Measurements from ENCODE around the gene TLX1. TPM values are rescaled to one million over a fixed set of nuclear protein-coding genes. Genes with fewer than 3 reads are reported as not detected.
A peak's percentile ranks its signal among the peaks of the same experiment; 100 is the strongest.

TLX1 gene
- not detected for total RNA-seq

GRCh38 chr10:101130984-101131961 lies at the start of gene TLX1:
TLX1 (plus strand) TSS chr10:101131300; CDS start chr10:101131542, 242 bp downstream.
- DNase-seq (ENCODE audit: low read depth in 2 of 3, low spot score in 2 of 3) = peak in 2 of 3 donors; percentile 58 to 76

GRCh38 chr10:101085846-101086245 lies 45.3 kb upstream of the TLX1 start:
- no peak for DNase-seq (ENCODE audit: low read depth in 2 of 3, low spot score in 2 of 3)

DNA sequence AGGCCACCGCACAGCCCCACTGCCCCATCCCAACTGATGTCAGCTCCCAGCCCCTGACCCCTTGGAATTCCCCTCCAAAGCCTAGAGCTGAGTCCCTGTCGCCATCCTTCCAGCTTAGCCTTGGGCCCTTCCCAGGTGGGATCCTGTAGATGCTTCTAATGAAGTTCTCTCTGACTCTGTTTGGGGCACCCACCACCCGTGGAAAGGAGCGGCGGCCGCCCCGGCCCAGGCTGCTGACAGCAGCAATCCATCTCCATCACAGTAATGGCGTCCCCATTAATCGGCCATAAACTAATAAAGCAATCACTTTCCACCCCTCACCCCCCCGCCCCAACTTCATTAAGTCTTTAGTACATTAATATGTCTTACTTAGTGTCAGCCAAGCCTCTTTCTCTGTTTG lies 43.7 kb upstream of the TLX1 start:
- DNase-seq (ENCODE audit: low read depth in 2 of 3, low spot score in 2 of 3) = no peak

DNA sequence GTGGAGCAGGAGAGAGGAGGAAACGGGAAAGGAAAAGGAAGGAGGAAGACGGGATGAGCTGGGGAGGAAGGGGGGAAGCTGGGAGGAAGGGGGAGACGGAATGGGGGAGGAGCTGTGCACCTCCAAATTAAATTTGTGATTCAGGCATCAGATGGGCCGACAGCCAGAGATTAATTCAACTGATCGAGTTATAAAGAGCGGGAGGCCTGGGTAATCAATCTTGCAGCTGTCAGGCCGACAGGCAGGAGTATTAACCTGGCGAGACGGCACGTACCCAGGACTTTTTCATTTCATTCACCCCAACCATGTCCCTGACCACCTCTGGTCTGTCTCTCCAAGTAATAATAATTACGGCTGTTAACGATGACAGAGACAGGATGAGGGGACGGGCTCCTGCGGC lies 43.1 kb upstream of the TLX1 start:
- no peak for DNase-seq (ENCODE audit: low read depth in 2 of 3, low spot score in 2 of 3)

GRCh38 chr10:101089520-101090299 lies 41.4 kb upstream of the TLX1 start:
- DNase-seq (ENCODE audit: low read depth in 2 of 3, low spot score in 2 of 3) = no peak

DNA sequence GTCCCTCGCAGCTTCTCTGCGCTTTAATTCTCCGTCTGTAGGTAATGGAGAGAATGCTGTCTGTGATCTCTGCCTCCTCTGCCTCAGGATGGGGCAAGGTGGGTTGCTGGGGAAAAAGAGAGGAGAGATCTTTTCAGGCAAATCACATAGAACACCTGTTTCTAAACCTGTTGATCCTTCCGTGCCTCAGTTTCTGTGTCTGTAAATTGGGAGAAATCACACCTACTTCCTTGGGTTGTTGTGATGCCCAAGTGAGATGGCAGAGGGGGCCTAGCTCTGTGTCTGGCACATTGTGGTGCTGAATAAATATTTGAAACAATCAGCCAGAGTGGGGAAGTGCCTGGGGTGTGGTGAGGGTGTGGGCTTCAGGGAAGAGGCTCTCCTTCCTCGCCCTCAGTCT lies 40.5 kb upstream of the TLX1 start:
- no peak for DNase-seq (ENCODE audit: low read depth in 2 of 3, low spot score in 2 of 3)

GRCh38 chr10:101091546-101092290 lies 39.4 kb upstream of the TLX1 start:
- DNase-seq (ENCODE audit: low read depth in 2 of 3, low spot score in 2 of 3) = no peak

GRCh38 chr10:101092881-101093354 lies 38.2 kb upstream of the TLX1 start:
- DNase-seq (ENCODE audit: low read depth in 2 of 3, low spot score in 2 of 3) = no peak

DNA sequence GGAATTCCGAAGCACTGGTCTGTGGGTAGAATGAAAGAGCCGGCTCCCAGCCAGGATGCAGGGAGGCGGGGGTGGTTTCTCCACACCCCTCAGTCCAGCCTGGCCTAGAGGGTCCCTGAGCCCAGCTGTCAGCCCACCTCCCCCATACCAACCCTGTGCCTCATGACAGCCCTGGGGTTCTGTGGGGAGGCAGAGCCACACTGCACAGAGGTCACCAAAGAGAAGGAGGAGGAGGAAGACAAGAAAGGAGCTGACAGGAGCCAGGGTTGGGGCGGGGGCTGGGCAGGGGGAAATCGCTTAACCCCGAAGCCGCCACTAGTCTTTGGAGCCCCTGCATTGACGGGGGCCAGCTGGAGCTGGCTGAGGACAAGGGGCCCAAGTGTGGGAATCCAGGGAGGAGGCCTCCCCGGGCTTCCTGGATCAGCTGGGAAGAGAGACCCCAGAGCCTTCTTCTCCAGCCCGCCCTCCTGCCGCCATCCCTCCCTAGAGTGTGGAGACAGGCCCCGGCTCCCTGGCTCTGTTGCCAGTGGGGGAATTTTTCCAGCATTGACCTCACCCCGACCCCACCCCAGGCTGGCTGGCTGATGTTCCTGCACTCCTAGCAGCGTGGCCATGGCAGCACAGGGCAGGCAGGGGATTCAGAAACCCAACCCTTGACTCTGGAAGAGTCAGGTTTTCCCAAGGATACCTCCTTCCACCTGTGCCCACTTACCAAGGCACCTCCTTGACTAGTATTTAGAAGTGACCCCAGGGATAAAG lies 36.8 kb upstream of the TLX1 start:
- no peak for DNase-seq (ENCODE audit: low read depth in 2 of 3, low spot score in 2 of 3)

DNA sequence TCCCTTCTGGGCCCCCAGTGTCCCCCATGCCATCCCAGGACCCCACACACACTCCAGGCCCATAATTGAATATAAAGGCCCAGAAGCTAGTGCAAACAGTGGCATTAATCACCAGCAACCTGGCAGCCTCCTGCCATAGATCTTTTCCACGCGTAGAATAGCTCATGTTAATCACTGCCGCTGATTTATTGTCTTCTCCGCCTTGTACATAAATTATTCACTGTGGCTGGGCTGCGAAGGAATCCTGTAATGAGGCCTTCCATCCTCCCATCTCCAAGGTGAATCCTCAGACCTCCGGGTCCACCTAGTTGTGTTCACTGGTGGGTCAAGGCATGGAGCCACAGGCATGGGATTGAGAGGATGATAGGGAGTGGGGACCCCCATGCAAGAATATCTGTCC lies 36.1 kb upstream of the TLX1 start:
- no peak for DNase-seq (ENCODE audit: low read depth in 2 of 3, low spot score in 2 of 3)

GRCh38 chr10:101095550-101096213 lies 35.4 kb upstream of the TLX1 start:
- DNase-seq (ENCODE audit: low read depth in 2 of 3, low spot score in 2 of 3) = peak; percentile 45 to 74 (median 63)

- no peak for DNase-seq (ENCODE audit: low read depth in 2 of 3, low spot score in 2 of 3)
Observed at GRCh38 chr10:101096378-101096777, 34.7 kb upstream of the TLX1 start.

DNA sequence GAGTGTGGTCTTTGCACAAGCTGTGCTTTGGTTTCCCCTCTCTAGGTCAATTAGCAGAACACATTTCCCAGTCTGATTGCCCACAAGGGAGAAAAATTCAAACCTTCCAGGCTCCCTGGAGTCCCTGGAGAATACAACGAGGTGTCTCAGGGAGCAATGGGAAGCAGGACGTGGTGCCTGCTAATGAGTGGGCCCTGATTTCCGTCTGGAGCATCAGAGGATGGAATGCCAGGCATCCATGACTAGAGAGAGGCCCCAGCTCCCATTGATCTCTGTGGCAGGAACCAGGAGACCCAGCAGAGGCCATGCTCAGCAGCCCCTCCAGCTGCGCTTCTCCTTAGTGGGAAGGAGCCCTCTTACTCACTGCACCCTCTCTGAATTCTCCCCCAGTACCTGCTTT lies 33.2 kb upstream of the TLX1 start:
- DNase-seq (ENCODE audit: low read depth in 2 of 3, low spot score in 2 of 3) = no peak

GRCh38 chr10:101099901-101100300 lies 31.2 kb upstream of the TLX1 start:
- no peak for DNase-seq (ENCODE audit: low read depth in 2 of 3, low spot score in 2 of 3)

- DNase-seq (ENCODE audit: low read depth in 2 of 3, low spot score in 2 of 3) = no peak
Observed at GRCh38 chr10:101101372-101101881, 29.7 kb upstream of the TLX1 start.

DNA sequence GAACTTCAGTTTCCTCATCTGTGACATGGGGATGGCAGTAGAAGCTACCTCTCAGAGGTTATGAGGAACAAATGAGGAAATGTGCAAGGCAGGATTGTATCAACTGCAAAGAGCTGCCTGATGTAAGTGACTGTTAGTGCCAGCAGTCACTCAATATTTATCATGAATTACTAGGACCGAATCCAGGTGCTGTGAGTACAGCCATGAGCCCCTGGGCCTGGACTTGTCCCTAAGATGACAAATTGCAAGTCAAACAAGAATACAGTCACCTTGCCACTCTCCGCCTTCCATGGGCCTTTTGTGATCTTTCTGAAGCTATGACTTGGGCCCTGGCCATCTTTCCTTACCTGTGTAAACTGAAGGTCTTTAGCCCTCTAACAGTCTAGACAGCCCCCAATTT lies 27.7 kb upstream of the TLX1 start:
- no peak for DNase-seq (ENCODE audit: low read depth in 2 of 3, low spot score in 2 of 3)

DNA sequence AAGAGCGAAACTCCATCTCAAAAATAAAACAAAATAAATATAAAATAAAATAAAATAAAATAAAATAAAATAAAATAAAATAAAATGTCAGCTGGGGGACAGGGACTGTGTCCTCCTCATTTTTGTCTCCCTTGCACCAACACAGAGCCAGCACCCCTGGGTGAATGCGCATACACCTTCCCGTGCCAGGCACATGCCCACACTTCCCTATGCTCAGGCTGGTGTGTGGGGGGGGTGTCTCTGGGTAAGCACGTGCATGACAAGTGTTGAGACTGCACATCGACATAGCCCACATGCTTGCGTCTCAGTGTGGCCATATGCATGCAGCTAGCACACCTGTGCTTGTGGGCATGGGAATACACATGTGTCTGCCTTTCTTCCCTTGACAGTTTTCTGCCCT lies 24.7 kb upstream of the TLX1 start:
- no peak for DNase-seq (ENCODE audit: low read depth in 2 of 3, low spot score in 2 of 3)

- no peak for DNase-seq (ENCODE audit: low read depth in 2 of 3, low spot score in 2 of 3)
Observed at GRCh38 chr10:101107771-101108170, 23.3 kb upstream of the TLX1 start.

DNA sequence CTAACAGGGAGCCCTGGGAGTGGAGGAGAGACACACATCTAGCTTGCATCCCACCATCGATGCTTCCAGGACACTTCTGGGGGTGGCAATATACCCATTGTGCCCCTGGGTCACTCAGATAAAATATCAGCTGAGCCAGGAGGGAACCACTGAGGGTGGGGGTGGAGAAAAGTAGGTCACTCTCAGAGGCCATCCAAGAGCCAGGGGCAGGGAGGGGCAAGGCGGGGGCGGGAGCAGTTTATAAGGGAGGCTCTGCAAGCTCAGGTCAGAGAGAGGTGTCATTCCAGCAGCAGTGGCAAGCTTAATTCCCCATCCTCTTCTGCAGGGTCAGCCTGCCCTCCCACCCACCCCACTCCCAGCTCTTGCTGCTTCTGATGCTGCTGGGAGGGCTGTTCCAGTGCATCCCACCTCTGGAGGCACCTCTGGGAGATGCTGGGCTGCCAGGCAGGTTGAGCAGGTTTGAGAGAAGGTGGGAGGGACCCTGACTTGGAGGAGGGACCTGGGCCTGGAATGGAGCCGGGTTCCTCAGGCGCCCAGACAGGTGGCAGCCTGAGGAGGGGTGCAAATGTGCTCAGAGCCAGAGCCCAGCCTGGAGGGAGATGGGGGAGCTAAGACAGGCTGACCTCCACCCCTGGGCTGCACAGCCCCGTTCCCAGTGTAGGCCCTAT lies 20.1 kb upstream of the TLX1 start:
- no peak for DNase-seq (ENCODE audit: low read depth in 2 of 3, low spot score in 2 of 3)
